Measurements from ENCODE around the gene LMOD3. TPM values are rescaled to one million over a fixed set of nuclear protein-coding genes. Genes with fewer than 3 reads are reported as not detected.

Gene LMOD3
- total RNA-seq, 1 donor from 2014 or later = not detected

DNA sequence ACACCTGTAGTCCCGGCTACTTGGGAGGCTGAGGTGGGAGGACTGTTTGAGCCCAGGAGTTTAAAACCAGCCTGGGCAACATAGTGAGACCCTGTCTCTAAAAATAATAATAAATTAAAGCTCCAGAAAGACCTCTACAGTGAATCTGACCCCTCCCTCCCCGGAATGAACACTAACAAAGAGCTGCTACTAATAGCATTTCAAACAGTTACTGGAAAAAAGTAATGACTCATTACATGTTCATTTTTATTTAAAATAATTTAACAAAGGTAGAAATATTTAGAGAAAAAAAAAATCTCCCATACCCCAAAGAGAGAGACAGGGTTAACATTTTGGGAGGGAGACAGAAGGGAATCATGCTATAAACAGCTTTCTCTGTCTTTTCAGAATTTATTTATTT is 40.0 kb downstream of the LMOD3 start:
- no peaks in the 10 kb centered on the region for H3K27me3 ChIP-seq (ENCODE audit: control insufficient read depth, insufficient read depth, low read length)
- TF ChIP-seq, protein P1, sequence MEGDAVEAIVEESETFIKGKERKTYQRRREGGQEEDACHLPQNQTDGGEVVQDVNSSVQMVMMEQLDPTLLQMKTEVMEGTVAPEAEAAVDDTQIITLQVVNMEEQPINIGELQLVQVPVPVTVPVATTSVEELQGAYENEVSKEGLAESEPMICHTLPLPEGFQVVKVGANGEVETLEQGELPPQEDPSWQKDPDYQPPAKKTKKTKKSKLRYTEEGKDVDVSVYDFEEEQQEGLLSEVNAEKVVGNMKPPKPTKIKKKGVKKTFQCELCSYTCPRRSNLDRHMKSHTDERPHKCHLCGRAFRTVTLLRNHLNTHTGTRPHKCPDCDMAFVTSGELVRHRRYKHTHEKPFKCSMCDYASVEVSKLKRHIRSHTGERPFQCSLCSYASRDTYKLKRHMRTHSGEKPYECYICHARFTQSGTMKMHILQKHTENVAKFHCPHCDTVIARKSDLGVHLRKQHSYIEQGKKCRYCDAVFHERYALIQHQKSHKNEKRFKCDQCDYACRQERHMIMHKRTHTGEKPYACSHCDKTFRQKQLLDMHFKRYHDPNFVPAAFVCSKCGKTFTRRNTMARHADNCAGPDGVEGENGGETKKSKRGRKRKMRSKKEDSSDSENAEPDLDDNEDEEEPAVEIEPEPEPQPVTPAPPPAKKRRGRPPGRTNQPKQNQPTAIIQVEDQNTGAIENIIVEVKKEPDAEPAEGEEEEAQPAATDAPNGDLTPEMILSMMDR (IDR thresholded peaks at IDR 0.05; ENCODE audit: insufficient read depth, low read length, severe bottlenecking) = no peak
- no peak for FAIRE-seq
- no peaks in the 10 kb centered on the region for H3K36me3 ChIP-seq (ENCODE audit: control insufficient read depth, insufficient read depth, low read length)
- H3K4me3 ChIP-seq (ENCODE audit: low read depth, low read length) = no peak overlapping the region
- DNase-seq (ENCODE audit: low read depth) = no peak

DNA sequence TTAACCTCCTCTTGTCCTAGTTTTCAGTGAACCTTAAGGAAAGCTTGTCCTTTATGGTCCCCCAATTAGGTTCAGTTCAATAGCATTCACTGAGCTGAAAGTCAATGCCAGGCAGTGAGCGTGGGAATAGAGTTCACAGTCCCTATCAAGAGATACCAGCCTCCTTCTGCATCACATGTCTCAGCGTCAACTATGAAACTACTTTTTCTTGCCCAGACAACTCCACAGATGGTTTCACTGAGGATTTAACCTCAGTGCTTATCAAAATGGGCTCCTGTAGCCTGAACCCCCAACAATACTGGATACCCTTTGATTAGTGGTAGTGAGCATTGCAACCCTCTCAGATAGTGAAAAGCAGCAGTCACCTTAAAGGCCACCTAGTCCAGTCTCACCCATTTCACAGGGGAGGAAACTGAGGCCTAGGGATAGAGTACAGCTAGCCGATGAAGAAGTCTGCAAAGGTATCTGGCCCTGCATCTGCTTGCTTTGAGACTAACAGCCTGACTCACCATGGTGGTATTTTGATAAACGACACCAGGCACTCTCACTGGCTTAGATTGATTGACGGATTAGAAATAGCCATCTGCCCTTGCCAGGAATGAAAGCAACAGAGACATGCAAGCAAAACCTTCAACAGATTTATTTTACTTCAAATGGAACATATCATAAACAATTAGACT is 40.7 kb downstream of the LMOD3 start:
- FAIRE-seq = no peak
- Histone ChIP-seq H3K27me3 (ENCODE audit: control insufficient read depth, insufficient read depth, low read length) (no peaks in the 10 kb centered on the region), H3K4me3 (ENCODE audit: low read depth, low read length) (no peak overlapping the region), H3K36me3 (ENCODE audit: control insufficient read depth, insufficient read depth, low read length) (no peaks in the 10 kb centered on the region)
- TF ChIP-seq, protein P1 (IDR thresholded peaks at IDR 0.05; ENCODE audit: insufficient read depth, low read length, severe bottlenecking) = no peak
- peak; percentile 68 for DNase-seq (ENCODE audit: low read depth)

GRCh38 chr3:69080233-69080920 is 42.0 kb downstream of the LMOD3 start, which contains the start of gene UBA3:
UBA3 (minus strand) TSS chr3:69080365; CDS start chr3:69080353, 12 bp downstream.
- peak within 1 kb of the TSS; percentile 65 for H3K4me3 ChIP-seq (ENCODE audit: low read depth, low read length)
- FAIRE-seq (no peak), DNase-seq (ENCODE audit: low read depth) (peak; percentile 71)
- H3K27me3 ChIP-seq (ENCODE audit: control insufficient read depth, insufficient read depth, low read length) = no peaks in the 10 kb centered on the region
- H3K36me3 ChIP-seq (ENCODE audit: control insufficient read depth, insufficient read depth, low read length) = no peaks in the 10 kb centered on the region
- TF ChIP-seq, protein P1 (IDR thresholded peaks at IDR 0.05; ENCODE audit: insufficient read depth, low read length, severe bottlenecking) = no peak

- DNase-seq (ENCODE audit: low read depth) (no peak), FAIRE-seq (no peak)
- TF ChIP-seq, protein P1 (IDR thresholded peaks at IDR 0.05; ENCODE audit: insufficient read depth, low read length, severe bottlenecking) = no peak
- Histone ChIP-seq H3K4me3 (ENCODE audit: low read depth, low read length) (peak overlapping the region; percentile 65), H3K36me3 (ENCODE audit: control insufficient read depth, insufficient read depth, low read length) (peaks cover 1% of the 10 kb centered on the region), H3K27me3 (ENCODE audit: control insufficient read depth, insufficient read depth, low read length) (no peaks in the 10 kb centered on the region)
Observed at GRCh38 chr3:69079269-69080159, 42.9 kb downstream of the LMOD3 start.

GRCh38 chr3:69072928-69073327 is 49.5 kb downstream of the LMOD3 start:
- no peak for DNase-seq (ENCODE audit: low read depth)
- no peak overlapping the region for H3K4me3 ChIP-seq (ENCODE audit: low read depth, low read length)
- H3K27me3 ChIP-seq (ENCODE audit: control insufficient read depth, insufficient read depth, low read length) = no peaks in the 10 kb centered on the region
- TF ChIP-seq, protein P1 (IDR thresholded peaks at IDR 0.05; ENCODE audit: insufficient read depth, low read length, severe bottlenecking) = no peak
- H3K36me3 ChIP-seq (ENCODE audit: control insufficient read depth, insufficient read depth, low read length) = peaks cover 1% of the 10 kb centered on the region
- FAIRE-seq = no peak
